H1 (cell line): ENCODE measurements around the gene ADCK1. TPM values are rescaled to one million over a fixed set of nuclear protein-coding genes. Genes with fewer than 3 reads are reported as not detected.

ENCODE experiments used
- BRCA1 ChIP-seq: IDR thresholded peaks from 2 replicates; pipeline ENCODE4 v1.6.1; 2012; ENCODE audit warnings: low read depth, low read length, improper control_type of control experiment
- MAFK ChIP-seq: IDR thresholded peaks from 2 replicates; pipeline ENCODE4 v1.6.1; 2012; ENCODE audit warnings: low read depth, mild to moderate bottlenecking, improper control_type of control experiment, low read length
- TCF12 ChIP-seq: IDR thresholded peaks from 2 replicates; pipeline ENCODE4 v1.6.1; 2011; ENCODE audit warnings: low read depth, mild to moderate bottlenecking, low read length
- YY1 ChIP-seq: IDR thresholded peaks from 2 replicates; pipeline ENCODE4 v1.6.1; 2011; ENCODE audit warnings: low read depth, mild to moderate bottlenecking, low read length
- polyA plus RNA-seq, 7 experiments: library from polyadenylated mRNA; depleted of rRNA in 3 of 7; stranded (reverse) in 5 of 7; unstranded in 2 of 7; fragments of >200 nt in 5 of 7; fragments of 200-250 nt in 2 of 7; gene quantifications; 1 replicate in 5 of 7; 2 replicates in 1 of 7; 4 replicates in 1 of 7; pipeline versions ENCODE4 v1.2.1 to v1.2.3, GENCODE V29; 2011 to 2013; ENCODE audit warnings: missing spikeins in 2 of 7, mixed read lengths in 2 of 7
- total RNA-seq: library from RNA; stranded (reverse); fragmentation: NEBNext Ultra II Directional; extraction: Animal tissue kit (Norgen Biotek cat#: 25700); gene quantifications from 2 replicates; pipeline ENCODE4 v1.2.1, GENCODE V29; 2021
- TF ChIP-seq, protein P1 (sequence below): IDR thresholded peaks from 2 replicates; pipeline ENCODE4 v1.6.1; 2012; ENCODE audit warnings: inconsistent platforms

The ADCK1 gene
- total and polyA plus RNA-seq, 2 of the 8 experiments (the other 6 are each of a cell fraction or from before 2014, with no cell fraction given): 11.0 to 16.8 TPM

DNA sequence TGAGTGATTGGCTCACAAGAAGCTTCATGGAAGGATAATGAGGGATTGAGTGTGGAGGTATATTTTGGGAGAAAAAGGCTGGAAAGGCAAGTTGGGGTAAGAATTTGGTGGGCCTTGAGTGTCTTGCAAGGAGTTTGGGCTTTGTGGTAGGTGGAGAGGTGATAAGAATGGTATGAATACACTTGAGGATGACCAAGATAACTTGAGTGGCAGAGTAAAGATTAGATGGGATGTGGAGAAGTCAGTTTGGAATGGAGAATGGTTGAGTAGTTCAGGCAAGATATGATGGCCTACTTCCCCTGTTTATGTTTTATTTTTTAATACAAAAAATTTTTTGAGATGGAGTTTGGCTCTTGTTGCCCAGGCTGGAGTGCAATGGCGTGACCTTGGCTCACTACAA, 9.1 kb downstream of the ADCK1 start (continued):
- TF ChIP-seq MAFK (no peak), BRCA1 (no peak), YY1 (no peak), TCF12 (no peak)
- TF ChIP-seq, protein P1, sequence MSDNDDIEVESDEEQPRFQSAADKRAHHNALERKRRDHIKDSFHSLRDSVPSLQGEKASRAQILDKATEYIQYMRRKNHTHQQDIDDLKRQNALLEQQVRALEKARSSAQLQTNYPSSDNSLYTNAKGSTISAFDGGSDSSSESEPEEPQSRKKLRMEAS: no peak
- TF ChIP-seq, all 59 proteins: peak for 0
